GM21619 (cell line): ENCODE results near the gene CREB3L1.

Source experiments
- ATAC-seq: cut with Tn5 transposase; IDR thresholded peaks from one replicate; pipeline ENCODE4 v1.9.1; 2021; ENCODE audit not compliant: unreplicated experiment

The CREB3L1 gene

GRCh38 chr11:46321757-46322156, 44.3 kb downstream of the CREB3L1 start:
- no peak for ATAC-seq

- ATAC-seq = no peak
Measured at GRCh38 chr11:46322759-46323158, 45.3 kb downstream of the CREB3L1 start.

GRCh38 chr11:46326813-46327416, 49.5 kb downstream of the CREB3L1 start:
- no peak for ATAC-seq

GRCh38 chr11:46327829-46328228, 50.4 kb downstream of the CREB3L1 start:
- no peak for ATAC-seq

GRCh38 chr11:46330154-46330553, 52.7 kb downstream of the CREB3L1 start:
- ATAC-seq = no peak

- no peak for ATAC-seq
Measured at GRCh38 chr11:46330563-46331281, 53.3 kb downstream of the CREB3L1 start.

- no peak for ATAC-seq
Measured at GRCh38 chr11:46331282-46331984, 54.0 kb downstream of the CREB3L1 start.

GRCh38 chr11:46332093-46332567, 54.7 kb downstream of the CREB3L1 start:
- no peak for ATAC-seq

- ATAC-seq = no peak
Measured at GRCh38 chr11:46332568-46333393, 55.3 kb downstream of the CREB3L1 start.

- ATAC-seq = no peak
Measured at GRCh38 chr11:46333394-46333947, 56.0 kb downstream of the CREB3L1 start.

GRCh38 chr11:46334211-46334610, 56.7 kb downstream of the CREB3L1 start:
- no peak for ATAC-seq

- no peak for ATAC-seq
Measured at GRCh38 chr11:46335271-46335670, 57.8 kb downstream of the CREB3L1 start.

- no peak for ATAC-seq
Measured at GRCh38 chr11:46335890-46336562, 58.6 kb downstream of the CREB3L1 start.

- ATAC-seq = no peak
Measured at GRCh38 chr11:46336563-46337180, 59.2 kb downstream of the CREB3L1 start.

- ATAC-seq = no peak
Measured at GRCh38 chr11:46337626-46338345, 60.3 kb downstream of the CREB3L1 start.

GRCh38 chr11:46338636-46338987, 61.1 kb downstream of the CREB3L1 start:
- no peak for ATAC-seq

GRCh38 chr11:46338988-46339666, 61.7 kb downstream of the CREB3L1 start:
- ATAC-seq = no peak

- no peak for ATAC-seq
Measured at GRCh38 chr11:46339816-46340215, 62.4 kb downstream of the CREB3L1 start.

GRCh38 chr11:46341454-46341853, 64.0 kb downstream of the CREB3L1 start:
- ATAC-seq = no peak
